Measurements from ENCODE around the gene TNNC1. TPM values are rescaled to one million over a fixed set of nuclear protein-coding genes. Genes with fewer than 3 reads are reported as not detected.

The TNNC1 gene
- total RNA-seq, 1 donor from 2014 or later = 0.26 TPM

DNA sequence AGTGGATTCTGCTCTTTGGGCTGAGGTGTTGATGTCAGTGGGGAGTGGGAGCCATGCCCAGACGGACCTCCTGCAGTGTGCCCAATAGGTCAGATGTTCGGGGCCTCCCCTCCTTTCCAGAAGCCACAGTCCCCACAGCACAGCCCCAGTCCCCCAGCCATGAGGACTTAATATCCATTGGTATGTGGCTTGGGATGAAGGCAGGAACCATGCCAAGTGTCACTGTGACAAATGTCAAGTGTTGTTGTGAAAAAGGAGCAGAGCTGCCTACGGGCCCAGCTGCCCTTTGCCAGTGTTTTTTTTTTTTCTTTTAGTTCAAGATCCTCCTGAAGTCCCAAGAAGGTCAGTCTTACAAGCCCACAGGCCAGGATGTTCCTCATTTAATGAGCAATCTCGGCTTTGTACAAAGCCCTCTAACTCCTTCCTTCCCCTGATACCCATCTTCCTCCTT is 21.1 kb downstream of the TNNC1 start:
- peaks cover 2% of the 10 kb centered on the region for H3K27me3 ChIP-seq (ENCODE audit: control insufficient read depth, insufficient read depth, low read length)
- DNase-seq (ENCODE audit: low read depth) = no peak

DNA sequence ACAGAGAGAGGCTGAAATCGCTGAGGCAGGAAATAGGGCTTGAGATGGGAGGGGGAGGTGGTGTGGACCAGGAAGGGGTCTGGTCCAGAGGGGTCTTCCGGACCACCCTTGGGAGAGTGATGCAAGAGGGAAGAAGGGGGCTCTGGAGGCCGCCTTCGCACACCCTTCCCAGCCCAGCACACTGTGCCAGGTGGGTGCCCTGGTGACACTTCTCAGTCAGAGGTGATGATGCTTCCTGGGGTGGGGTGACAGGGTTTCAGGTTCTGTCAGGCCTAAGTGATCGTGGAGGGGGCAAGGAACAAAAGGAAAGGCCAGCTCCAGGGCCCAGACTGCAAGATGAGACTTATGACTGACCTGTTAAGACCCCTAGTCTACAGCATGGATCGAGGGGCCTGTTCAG is 21.6 kb downstream of the TNNC1 start:
- DNase-seq (ENCODE audit: low read depth) (no peak), FAIRE-seq (no peak)
- TF ChIP-seq, protein P1, sequence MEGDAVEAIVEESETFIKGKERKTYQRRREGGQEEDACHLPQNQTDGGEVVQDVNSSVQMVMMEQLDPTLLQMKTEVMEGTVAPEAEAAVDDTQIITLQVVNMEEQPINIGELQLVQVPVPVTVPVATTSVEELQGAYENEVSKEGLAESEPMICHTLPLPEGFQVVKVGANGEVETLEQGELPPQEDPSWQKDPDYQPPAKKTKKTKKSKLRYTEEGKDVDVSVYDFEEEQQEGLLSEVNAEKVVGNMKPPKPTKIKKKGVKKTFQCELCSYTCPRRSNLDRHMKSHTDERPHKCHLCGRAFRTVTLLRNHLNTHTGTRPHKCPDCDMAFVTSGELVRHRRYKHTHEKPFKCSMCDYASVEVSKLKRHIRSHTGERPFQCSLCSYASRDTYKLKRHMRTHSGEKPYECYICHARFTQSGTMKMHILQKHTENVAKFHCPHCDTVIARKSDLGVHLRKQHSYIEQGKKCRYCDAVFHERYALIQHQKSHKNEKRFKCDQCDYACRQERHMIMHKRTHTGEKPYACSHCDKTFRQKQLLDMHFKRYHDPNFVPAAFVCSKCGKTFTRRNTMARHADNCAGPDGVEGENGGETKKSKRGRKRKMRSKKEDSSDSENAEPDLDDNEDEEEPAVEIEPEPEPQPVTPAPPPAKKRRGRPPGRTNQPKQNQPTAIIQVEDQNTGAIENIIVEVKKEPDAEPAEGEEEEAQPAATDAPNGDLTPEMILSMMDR (IDR thresholded peaks at IDR 0.05; ENCODE audit: insufficient read depth, low read length, severe bottlenecking) = no peak
- Histone ChIP-seq H3K4me3 (ENCODE audit: low read depth, low read length) (no peak overlapping the region), H3K36me3 (ENCODE audit: control insufficient read depth, insufficient read depth, low read length) (no peaks in the 10 kb centered on the region), H3K27me3 (ENCODE audit: control insufficient read depth, insufficient read depth, low read length) (peaks cover 2% of the 10 kb centered on the region)

More for the DNA sequence above, 21.1 kb downstream of the TNNC1 start:
- TF ChIP-seq, protein P1 (IDR thresholded peaks at IDR 0.05; ENCODE audit: insufficient read depth, low read length, severe bottlenecking) = no peak
- Histone ChIP-seq H3K4me3 (ENCODE audit: low read depth, low read length) (no peak overlapping the region), H3K36me3 (ENCODE audit: control insufficient read depth, insufficient read depth, low read length) (no peaks in the 10 kb centered on the region)
- FAIRE-seq = no peak

DNA sequence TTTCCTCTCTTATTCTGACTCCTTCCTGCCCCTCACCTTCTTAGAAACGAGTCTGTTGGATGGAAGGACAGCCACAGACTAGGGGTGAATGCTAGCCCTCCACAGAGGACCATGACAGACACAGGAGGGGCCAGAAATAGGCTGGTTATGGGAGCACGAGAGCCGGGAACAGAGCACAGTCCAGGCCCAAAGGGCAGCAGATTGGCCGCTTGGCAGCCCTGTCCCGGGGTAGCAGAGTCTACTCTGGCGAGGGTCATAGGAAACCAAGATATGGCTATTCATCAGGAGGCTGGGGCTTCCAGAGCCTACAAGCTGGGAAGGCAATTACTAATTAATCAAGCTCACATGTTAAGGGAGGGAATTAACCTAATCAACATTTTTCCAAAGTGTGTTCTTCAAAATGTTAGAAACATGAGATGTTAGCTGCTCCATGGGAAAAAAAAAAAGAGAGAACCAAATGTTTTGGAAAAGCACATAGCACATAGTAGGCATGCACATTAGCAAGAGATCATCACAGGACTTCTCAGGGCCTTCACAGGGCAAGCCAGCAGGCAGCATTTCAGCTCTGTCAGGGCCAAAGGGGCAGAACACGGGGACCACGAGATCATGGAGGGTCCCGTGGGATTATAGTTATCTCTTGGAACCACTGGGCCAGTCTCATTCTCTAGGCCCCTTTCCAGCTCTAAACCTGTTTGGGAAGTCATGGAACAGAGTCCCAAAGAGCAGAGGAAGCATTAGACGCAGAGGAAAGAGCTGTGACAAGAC is 22.2 kb downstream of the TNNC1 start:
- H3K4me3 ChIP-seq (ENCODE audit: low read depth, low read length) = no peak overlapping the region
- FAIRE-seq (no peak), DNase-seq (ENCODE audit: low read depth) (no peak)
- H3K27me3 ChIP-seq (ENCODE audit: control insufficient read depth, insufficient read depth, low read length) = peaks cover 2% of the 10 kb centered on the region
- no peaks in the 10 kb centered on the region for H3K36me3 ChIP-seq (ENCODE audit: control insufficient read depth, insufficient read depth, low read length)
- TF ChIP-seq, protein P1 (IDR thresholded peaks at IDR 0.05; ENCODE audit: insufficient read depth, low read length, severe bottlenecking) = no peak

DNA sequence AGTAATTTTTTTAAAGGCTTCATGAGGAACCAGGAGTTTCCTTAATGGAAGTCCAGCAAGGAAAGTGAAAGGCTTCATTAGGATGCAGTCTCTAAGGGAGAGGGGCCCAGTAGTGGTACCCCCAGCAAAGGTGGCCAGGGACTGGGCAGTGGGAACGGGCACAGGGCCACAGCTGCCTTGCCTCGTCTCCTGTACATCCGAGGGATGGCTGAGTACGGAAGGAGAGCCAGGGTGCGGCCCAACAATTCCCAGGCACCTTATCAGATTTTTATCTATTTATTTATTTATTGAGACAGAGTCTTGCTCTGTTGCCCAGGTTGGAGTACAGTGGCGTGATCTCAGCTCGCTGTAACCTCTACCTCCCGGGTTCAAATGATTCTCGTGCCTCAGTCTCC is 23.4 kb downstream of the TNNC1 start:
- Histone ChIP-seq H3K36me3 (ENCODE audit: control insufficient read depth, insufficient read depth, low read length) (no peaks in the 10 kb centered on the region), H3K27me3 (ENCODE audit: control insufficient read depth, insufficient read depth, low read length) (peaks cover 2% of the 10 kb centered on the region), H3K4me3 (ENCODE audit: low read depth, low read length) (no peak overlapping the region)
- FAIRE-seq (no peak), DNase-seq (ENCODE audit: low read depth) (no peak)
- TF ChIP-seq, protein P1 (IDR thresholded peaks at IDR 0.05; ENCODE audit: insufficient read depth, low read length, severe bottlenecking) = no peak

DNA sequence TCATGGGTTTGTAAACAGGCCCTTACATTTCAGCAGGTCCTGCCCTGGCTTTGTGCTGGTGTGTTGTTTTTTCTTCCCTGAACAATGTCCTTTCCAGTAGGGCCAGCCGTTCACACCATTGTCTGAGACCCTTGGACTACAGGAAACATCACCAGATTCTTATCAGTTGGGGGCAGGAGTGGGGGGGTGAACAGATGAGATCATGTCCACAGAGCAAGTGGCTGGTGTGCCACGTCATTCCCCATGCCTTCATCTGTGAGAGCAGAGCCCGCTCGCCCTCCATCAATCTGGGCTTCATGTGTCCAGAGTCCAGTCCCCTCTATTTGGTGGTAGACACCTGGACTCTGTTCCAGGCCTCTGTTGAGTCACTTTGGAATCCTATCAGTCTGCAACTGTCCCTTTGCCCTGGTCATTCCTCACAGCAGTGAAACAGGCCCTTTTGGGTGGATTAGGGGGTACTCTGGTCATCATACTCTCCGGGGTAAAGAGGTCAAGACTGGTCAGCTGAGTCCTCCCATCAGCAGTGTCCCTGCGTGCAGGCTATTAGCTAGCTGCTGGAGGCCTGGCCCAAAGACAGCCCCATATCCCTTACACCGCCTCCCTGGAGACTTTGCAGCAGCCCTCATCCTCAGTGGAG is 23.9 kb downstream of the TNNC1 start:
- Histone ChIP-seq H3K4me3 (ENCODE audit: low read depth, low read length) (no peak overlapping the region), H3K36me3 (ENCODE audit: control insufficient read depth, insufficient read depth, low read length) (no peaks in the 10 kb centered on the region), H3K27me3 (ENCODE audit: control insufficient read depth, insufficient read depth, low read length) (peaks cover 2% of the 10 kb centered on the region)
- DNase-seq (ENCODE audit: low read depth) (no peak), FAIRE-seq (no peak)
- TF ChIP-seq, protein P1 (IDR thresholded peaks at IDR 0.05; ENCODE audit: insufficient read depth, low read length, severe bottlenecking) = no peak
